HG02610 (cell line): Measurements from ENCODE around the gene WNT3.

Experiments used
- ATAC-seq: cut with Tn5 transposase; IDR thresholded peaks from one replicate; pipeline ENCODE4 v1.9.1; 2021; ENCODE audit warnings: mild to moderate bottlenecking, moderate library complexity; ENCODE audit not compliant: unreplicated experiment

WNT3 gene

DNA sequence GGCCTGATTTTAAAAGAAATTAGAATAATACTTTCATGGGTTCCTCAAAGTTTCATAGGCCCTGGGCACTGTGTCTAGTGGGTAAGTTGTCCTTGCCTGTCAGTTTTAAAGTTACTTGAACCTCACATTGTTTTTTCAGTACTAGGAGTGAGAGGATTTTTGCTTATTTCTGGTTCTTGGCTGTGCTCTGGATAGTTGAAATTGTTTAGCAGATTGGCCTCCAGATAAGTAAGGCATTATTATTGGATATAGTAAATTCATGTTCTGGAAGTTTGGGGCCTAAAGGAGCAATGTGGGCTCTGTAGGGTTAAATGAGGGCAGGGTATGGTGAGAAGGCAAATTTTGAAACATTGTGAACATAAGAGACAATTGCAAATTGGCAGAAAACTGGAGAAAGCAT is 78.5 kb downstream of the WNT3 start:
- ATAC-seq = no peak

DNA sequence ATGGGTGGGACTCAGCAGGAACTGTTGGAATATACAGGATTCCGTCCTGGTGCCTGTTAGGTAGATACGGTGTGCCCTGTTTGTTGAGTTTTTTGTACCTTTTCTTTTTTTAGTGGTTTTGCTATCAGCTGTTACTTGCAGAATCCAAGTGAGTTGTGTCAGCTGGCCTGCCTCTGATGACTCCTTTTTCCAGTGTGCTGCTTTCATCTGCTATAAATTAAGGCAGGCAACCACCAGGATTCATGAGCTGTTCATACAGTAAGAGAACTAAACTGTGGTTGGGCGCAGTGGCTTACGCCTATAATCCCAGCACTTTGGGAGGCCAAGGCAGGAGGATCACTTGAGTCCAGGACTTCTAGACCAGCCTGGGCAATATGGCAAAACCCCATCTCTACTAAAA is 79.9 kb downstream of the WNT3 start:
- ATAC-seq = no peak

DNA sequence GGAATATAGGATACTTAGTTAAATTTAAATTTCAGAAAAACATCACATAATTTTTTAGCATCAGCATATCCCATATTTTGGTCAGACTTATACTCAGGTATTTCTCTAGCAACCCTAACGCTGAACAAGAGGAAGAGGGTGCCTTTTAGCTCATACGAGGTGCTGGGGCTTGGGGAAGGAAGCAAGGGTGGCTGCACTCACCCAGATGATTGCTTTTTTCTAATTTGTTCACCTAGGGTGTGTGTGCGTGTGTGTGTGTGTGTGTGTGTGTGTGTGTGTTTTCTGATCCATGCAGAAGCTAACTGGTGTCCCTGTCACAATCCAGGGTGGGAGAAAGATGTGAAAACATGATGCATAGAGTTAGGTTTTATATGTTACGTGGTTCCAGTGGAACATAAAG is 81.2 kb downstream of the WNT3 start:
- no peak for ATAC-seq

DNA sequence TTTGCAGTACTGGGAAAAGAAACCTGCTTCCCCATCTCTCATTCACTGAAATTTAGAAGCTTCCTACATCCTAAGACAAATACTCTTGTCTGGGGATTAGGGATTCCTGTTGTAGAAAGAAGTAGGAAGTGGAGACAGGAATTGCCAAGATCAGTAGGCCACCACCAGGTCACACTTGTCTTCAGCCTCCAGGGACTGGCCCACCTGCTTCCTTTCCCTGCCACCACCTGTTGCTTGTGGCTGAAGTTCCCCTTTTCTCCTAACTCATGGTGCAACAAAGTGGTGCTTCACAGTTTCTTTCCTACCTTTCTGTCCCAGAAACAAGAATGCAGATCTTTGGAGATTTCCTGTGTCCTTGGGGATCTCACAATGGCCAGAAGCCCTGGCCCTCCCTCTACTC is 82.4 kb downstream of the WNT3 start:
- ATAC-seq = no peak

DNA sequence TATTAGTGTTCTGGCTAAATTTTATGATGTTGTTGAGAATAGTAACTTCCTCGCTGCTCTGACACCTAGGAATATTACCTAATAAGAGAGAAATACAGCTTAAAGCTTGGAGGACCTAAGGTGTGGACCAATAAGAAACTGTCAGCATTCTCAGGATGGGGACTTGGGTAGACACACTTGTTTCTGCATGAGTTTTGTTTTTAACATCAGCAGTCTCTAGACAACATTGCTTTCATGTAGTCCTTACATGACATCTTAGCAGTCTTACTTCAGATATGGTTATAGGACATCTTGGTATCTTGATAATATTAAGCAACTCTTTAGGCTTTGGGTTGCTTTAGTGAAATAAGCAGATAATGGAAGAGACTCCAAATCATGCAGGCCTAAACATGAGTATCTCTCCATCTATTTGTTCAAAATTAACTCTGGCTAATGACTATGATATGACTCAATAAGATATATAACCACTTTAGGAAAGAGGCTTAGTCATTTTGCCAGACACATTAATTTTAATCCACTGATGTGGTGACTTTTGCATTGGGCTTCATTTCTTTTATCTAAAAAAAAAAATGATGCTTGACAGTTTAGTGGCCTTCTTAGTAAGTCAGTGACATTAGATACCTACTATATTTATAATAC is 84.5 kb downstream of the WNT3 start:
- no peak for ATAC-seq

DNA sequence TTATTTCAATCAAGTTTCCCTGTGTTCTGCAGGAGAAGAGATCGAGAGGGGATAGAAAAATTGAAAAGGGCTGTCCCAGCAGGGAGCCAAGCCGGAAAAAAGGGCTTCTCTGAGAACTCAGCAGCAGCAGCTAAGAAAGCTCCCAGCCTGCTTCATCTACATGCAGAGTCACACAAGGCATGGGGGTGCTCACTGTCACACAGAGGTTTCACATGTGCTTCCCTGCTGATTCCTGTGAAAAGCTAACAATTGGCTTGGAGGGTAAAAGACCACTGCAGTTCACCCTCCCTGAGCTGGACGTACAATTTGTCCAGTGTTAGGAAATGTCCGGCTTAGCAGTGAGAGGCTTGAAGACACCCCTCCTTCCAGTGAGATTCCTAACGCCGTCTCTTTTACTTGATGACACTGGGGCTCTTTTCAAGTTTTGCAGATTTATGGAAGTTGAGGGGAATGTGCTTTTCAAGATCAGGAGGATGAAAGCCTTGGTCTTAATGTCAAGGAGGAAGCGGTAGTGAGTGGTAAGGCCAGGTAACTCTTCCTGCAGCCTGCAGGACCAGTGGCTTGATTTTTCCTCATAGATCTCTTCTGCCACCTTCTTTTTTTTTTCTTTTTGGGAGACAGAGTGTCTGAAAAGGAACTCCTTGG is 85.6 kb downstream of the WNT3 start:
- no peak for ATAC-seq

DNA sequence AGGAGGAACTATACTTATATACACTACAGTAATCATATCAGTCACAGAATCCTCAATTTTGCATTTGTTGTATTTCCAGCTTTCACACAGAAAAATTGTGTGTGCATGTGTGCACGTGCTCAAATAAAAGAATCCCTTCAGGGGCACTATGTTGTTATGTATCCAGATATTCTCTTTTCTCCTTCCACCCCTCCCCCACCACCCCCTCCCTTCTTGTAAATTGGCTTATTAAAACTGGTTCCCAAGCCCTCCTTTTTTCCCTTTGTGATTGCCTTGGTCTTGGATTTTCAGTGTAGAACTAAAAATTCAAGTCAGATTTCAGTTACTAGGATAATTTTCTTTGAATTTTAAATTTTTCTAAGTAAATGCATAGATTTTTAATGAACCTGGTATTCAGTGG is 86.3 kb downstream of the WNT3 start:
- ATAC-seq = no peak

DNA sequence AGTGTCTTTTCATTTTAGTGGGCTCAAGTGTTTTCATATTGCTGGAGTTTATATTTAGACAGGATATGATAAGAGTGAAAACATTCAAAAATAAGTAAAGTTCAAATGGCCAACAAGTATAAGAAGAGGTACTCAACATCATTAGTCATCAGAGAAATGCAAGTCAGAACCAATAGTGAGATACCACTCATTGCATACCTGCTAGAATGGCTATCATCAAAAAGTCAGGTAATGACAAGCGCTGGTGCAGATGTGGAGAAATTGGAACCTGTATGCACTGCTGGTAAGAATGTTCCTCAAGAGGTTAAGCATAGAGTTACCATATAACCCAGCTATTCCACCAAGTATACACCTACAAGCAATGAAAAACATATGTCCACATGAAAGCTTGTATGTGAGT is 87.8 kb downstream of the WNT3 start:
- no peak for ATAC-seq

DNA sequence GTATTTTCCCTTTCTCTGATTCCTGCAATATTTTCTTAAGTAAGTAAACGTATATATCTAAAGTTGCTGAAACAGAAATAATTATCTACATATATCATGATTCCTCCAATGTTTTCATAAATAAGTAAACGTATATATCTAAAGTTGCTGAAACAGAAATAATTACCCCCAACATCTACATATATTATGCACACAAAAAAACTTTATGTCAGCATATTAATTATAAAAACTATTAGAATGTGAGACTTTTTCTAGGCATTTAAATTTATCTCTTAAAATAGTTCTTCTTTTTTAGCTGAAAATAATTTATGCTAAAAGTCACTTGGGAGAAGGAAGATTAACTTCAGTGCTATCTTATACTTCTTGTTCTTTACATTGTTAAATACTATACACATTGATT is 88.5 kb downstream of the WNT3 start:
- ATAC-seq = no peak

DNA sequence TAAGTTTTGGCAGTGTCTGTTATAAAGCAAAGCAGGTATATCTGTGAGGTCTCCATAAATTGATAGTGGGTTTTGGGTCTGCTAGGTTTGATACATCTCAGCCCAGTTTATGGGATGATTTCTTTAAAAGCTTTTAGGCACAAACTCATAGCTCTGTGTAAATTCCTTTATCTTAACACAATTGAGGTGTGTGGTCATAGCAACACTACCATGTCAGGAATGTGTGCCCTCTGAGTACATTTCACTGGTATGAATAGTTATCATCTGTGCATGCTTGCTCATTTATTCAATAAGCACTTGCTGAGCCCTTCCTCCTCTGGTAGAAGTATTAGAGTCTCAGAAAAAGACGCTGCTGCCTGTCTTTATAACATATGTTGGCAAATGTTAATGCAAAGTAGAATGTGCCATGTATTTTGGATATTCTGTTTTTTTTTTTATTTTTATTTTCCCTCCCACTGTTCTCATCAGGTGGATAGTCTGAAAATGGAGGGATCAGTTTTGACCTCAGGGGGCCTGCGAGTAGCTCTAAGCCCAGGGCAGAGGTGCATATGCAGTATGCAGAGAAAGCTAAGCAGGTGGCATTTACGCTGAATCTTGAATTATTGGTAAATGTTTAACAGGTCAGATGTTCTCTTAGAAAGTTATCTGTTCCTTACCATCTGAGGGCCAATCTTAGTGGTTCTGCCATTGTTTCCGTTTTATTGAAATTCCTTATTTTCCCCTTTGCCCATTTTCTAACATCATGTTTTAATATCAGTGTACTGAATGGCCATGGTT is 90.7 kb downstream of the WNT3 start:
- ATAC-seq = no peak

DNA sequence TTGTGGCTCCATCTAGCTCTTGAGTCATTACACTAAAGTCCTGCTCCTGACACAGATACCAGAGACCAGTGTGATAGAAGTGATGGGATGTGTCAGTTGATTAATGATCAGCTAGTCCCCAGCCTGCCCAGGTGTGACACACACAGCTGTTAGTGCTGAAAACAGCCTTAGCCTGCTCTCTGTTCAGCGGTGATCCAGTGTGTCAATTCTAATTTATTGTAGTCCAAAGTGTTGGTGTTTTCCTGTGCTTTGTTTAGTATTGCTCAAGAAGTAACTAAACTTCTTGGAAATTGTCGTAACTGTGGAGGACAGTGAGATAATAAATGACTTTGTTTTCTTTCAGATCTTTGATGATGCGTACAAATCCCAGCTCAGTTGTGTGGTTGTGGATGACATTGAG is 92.3 kb downstream of the WNT3 start:
- ATAC-seq = no peak

DNA sequence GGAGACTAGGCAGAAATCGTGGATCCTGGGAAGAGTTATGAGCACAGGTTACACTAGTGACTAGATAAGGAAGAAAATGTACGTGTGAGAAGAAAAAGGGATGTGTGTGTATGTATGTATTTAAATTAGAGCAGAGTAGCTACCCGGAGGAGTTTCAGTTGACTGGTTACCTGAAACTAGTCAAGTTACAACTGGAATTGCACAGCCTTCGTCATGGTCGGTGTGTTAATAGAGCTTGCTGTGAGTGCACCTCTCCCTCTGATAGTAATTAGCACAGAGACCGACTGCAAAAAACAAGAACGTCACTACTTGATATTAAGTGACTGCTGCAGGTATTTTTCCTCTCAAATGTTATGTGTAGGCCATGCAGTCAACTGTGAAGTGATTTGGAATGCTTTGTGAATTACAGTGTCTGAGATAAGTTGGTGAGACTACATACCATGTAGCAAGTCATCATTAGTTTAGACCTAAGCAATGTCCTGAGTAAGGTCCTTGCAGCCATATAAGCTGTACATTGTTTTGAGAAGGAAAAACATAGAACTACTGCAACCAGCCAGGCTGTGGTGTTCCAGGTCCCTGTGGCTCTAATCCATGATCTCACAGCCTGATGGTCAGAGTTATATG is 95.7 kb downstream of the WNT3 start:
- no peak for ATAC-seq

DNA sequence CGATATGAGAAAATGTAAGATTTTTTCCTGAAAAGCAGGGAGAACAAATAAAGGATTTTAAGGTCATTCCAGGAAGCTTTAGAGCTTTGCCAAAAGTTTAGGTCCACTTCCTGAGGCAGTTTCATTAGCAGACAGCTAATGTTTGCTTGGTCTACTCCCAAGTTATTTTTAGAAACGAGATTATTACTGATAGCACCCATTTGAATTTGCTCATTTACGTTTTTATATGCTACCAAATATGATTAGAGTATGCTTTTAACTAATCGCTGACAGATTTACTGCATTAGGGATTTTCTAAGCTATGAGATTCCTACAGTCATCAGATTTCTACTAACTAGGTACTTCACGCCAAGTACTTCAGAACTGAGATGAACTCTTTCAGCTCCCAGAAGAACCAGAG is 98.1 kb downstream of the WNT3 start:
- no peak for ATAC-seq

DNA sequence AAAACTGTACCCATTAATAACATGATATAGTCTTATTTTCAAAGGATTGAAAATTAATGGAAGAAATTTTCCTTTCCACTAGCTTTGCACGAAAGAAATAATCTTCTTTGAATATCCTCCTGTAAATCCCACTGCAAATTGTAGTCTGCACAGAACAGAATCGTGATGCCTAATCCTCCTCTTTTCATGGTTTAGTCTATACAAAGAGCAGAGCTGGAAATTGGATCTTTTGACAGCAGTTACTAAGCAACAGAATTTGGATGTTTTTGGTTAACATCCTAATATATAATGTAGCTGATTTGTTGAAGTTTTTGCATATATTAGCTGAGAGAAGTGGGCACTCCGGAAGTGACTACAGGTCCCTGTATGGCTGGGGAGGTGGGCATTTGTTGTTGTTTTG is 98.6 kb downstream of the WNT3 start:
- no peak for ATAC-seq

DNA sequence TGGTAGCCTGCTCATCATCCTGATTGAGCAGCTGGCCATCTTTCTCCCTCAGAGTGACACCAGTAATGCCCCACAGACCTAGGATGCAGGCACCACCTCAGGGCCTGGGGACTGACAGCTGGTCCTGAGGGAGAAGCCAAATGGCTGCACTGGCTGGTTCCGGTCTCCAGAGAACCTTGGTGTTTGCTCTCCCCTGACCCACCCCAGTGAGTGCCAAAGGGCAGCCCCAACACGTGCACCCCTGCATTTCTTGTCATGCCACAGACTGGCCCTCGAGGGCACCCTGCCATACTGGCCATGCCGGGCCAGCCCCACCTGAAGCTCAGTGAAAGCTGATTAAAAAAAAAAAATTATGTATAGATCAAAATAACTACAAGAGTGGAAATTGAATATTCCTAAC is 100.5 kb downstream of the WNT3 start:
- no peak for ATAC-seq
